NB4 (cell line): ENCODE results near the gene AFAP1.

ENCODE experiments used
- MYC ChIP-seq: IDR thresholded peaks from 2 replicates; pipeline ENCODE4 v1.6.1; 2011; ENCODE audit warnings: low read depth, low read length
- POLR2A ChIP-seq: IDR thresholded peaks from 2 replicates; pipeline ENCODE4 v1.6.1; 2011; ENCODE audit warnings: mild to moderate bottlenecking; ENCODE audit not compliant: insufficient read length; ENCODE audit errors: extremely low read depth
- TF ChIP-seq, protein P1 (sequence below): IDR thresholded peaks from 2 replicates; pipeline ENCODE4 v1.6.1; 2011; ENCODE audit warnings: low read depth, low read length
- TF ChIP-seq, protein P2 (sequence below): IDR thresholded peaks from one replicate; pipeline ENCODE4 v1.5.1; 2012; ENCODE audit warnings: low read depth, low read length

DNA sequence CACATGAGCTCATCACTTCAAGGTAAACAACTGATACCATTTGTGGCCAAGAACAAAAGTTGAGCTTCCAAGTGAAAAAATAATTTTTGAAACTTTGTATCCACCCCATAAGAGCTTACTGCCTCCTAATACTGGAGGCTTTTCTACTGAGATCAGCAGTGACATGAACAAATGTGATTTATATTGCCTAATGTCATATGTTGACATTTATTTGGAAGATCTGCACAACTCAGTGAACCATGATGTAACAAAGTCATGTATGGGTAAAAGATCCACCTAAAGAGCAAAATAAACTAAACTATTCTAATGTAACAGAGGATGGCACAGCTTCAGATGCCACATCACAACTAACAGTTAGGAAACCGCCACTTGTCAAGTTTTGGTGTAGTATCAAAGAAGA is 65.8 kb downstream of the AFAP1 start:
- TF ChIP-seq, protein P1, sequence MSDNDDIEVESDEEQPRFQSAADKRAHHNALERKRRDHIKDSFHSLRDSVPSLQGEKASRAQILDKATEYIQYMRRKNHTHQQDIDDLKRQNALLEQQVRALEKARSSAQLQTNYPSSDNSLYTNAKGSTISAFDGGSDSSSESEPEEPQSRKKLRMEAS: no peak
- TF ChIP-seq, protein P2, sequence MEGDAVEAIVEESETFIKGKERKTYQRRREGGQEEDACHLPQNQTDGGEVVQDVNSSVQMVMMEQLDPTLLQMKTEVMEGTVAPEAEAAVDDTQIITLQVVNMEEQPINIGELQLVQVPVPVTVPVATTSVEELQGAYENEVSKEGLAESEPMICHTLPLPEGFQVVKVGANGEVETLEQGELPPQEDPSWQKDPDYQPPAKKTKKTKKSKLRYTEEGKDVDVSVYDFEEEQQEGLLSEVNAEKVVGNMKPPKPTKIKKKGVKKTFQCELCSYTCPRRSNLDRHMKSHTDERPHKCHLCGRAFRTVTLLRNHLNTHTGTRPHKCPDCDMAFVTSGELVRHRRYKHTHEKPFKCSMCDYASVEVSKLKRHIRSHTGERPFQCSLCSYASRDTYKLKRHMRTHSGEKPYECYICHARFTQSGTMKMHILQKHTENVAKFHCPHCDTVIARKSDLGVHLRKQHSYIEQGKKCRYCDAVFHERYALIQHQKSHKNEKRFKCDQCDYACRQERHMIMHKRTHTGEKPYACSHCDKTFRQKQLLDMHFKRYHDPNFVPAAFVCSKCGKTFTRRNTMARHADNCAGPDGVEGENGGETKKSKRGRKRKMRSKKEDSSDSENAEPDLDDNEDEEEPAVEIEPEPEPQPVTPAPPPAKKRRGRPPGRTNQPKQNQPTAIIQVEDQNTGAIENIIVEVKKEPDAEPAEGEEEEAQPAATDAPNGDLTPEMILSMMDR: no peak
- TF ChIP-seq POLR2A: no peak
- no peak for TF ChIP-seq MYC
